ENCODE data around the gene NEDD1.

GRCh38 chr12:96986883-96987523, 79.9 kb downstream of the NEDD1 start:
- TF ChIP-seq, protein P1, sequence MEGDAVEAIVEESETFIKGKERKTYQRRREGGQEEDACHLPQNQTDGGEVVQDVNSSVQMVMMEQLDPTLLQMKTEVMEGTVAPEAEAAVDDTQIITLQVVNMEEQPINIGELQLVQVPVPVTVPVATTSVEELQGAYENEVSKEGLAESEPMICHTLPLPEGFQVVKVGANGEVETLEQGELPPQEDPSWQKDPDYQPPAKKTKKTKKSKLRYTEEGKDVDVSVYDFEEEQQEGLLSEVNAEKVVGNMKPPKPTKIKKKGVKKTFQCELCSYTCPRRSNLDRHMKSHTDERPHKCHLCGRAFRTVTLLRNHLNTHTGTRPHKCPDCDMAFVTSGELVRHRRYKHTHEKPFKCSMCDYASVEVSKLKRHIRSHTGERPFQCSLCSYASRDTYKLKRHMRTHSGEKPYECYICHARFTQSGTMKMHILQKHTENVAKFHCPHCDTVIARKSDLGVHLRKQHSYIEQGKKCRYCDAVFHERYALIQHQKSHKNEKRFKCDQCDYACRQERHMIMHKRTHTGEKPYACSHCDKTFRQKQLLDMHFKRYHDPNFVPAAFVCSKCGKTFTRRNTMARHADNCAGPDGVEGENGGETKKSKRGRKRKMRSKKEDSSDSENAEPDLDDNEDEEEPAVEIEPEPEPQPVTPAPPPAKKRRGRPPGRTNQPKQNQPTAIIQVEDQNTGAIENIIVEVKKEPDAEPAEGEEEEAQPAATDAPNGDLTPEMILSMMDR (conservative IDR thresholded peaks at IDR 0.05): peak; percentile 72
- TF ChIP-seq EZH2 (IDR thresholded peaks at IDR 0.05; ENCODE audit: low read depth): no peak
